K562 (cell line): ENCODE data around the gene CFAP300. TPM values are rescaled to one million over a fixed set of nuclear protein-coding genes. Genes with fewer than 3 reads are reported as not detected.

Source experiments
- ATAC-seq: fragments of 200-7000 bp; cut with Tn5 transposase; 3 replicates; pipeline ENCODE4 v1.9.1; 2020; ENCODE audit warnings: moderate library complexity
- BruUV-seq: library from RNA; stranded (reverse); fragments of 400-500 nt; replicated peaks from 2 replicates; lab custom pipeline; 2021; lab: Mats Ljungman, UMichigan
- CTCF ChIA-PET: fragments of 300-600 bp; formaldehyde crosslinking; extraction: SDS; loops from one replicate; lab custom pipeline; 2021; ENCODE audit warnings: low intra/inter-chr PET ratio; lab: Yijun Ruan, JAX
- POLR2A ChIA-PET: fragments of 300-600, 350-650 bp; sonication (Branson Sonifier 250); formaldehyde crosslinking; extraction: SDS; loops from one replicate; lab custom pipeline; 2021; ENCODE audit warnings: antibody characterized with exemption, inconsistent platforms; lab: Yijun Ruan, JAX
- DNase-seq, 4 experiments: peaks; one replicate each; pipeline versions ENCODE4 v3.0.0 to v3.0.0-alpha.2; 2011 to 2018; ENCODE audit warnings: low spot score in 3 of 4, mixed read lengths in 3 of 4; ENCODE audit errors: extremely low read depth in 1 of 4
- FAIRE-seq: peaks from 2 replicates; lab custom pipeline; 2011; peaks lifted over from hg19 to GRCh38; lab: Jason Lieb, UNC
- H2AFZ ChIP-seq: 2 replicates; pipeline ENCODE4 v1.6.0; 2011; ENCODE audit warnings: low read depth, low read length, control low read depth, inconsistent platforms
- H3K27ac ChIP-seq: fragments of 200-600 bp; 3 replicates; pipeline ENCODE4 v1.8.0; 2011; ENCODE audit warnings: low read depth, mild to moderate bottlenecking, control low read depth, inconsistent platforms, low read length, moderate library complexity, mixed read lengths; ENCODE audit errors: extremely low read depth
- H3K27me3 ChIP-seq, 2 experiments: fragments of 300-600 bp in 1 of 2; 2 replicates in 1 of 2; 3 replicates in 1 of 2; pipeline versions ENCODE4 v1.6.0 to v1.8.0; 2011; ENCODE audit warnings: inconsistent platforms in 2 of 2, low read length in 2 of 2, mild to moderate bottlenecking in 1 of 2, mixed read lengths in 1 of 2, moderate library complexity in 1 of 2; ENCODE audit not compliant: control insufficient read depth in 2 of 2, insufficient read depth in 2 of 2
- H3K36me3 ChIP-seq: fragments of 300-600 bp; 3 replicates; pipeline ENCODE4 v1.8.0; 2011; ENCODE audit warnings: mild to moderate bottlenecking, low read length, inconsistent platforms; ENCODE audit not compliant: control insufficient read depth, insufficient read depth
- H3K4me1 ChIP-seq, 2 experiments: fragments of 200-600 bp in 1 of 2; replicated peaks in 1 of 2; 2 replicates in 1 of 2; 3 replicates in 1 of 2; pipeline versions ENCODE4 v1.5.1 to v1.8.0; 2011; ENCODE audit warnings: inconsistent platforms in 2 of 2, low read length in 2 of 2, mild to moderate bottlenecking in 1 of 2, mixed read lengths in 1 of 2, moderate library complexity in 1 of 2; ENCODE audit not compliant: control insufficient read depth in 2 of 2, insufficient read depth in 2 of 2
- H3K4me2 ChIP-seq: 2 replicates; pipeline ENCODE4 v1.6.1; 2011; ENCODE audit warnings: low read length, control low read depth, inconsistent platforms, mixed read lengths; ENCODE audit not compliant: insufficient read depth
- H3K4me3 ChIP-seq: fragments of 200-600 bp; sonication (generic), shearing (Covaris generic); 2 replicates; pipeline ENCODE4 v1.5.1; 2016; ENCODE audit warnings: control low read depth, inconsistent platforms
- H3K79me2 ChIP-seq: fragments of 200-600 bp; 3 replicates; pipeline ENCODE4 v1.8.0; 2011; ENCODE audit warnings: low read length, inconsistent platforms; ENCODE audit not compliant: control insufficient read depth, insufficient read depth
- H3K9ac ChIP-seq, 2 experiments: 2 replicates each; pipeline versions ENCODE4 v1.6.0 to v1.6.1; 2011; ENCODE audit warnings: low read depth in 2 of 2, low read length in 2 of 2, control low read depth in 1 of 2, inconsistent platforms in 1 of 2, mild to moderate bottlenecking in 1 of 2, mixed read lengths in 1 of 2; ENCODE audit not compliant: insufficient read depth in 1 of 2
- H3K9me1 ChIP-seq: one replicate; pipeline ENCODE4 v1.6.0; 2011; ENCODE audit warnings: inconsistent platforms, mild to moderate bottlenecking, low read length, moderate library complexity; ENCODE audit not compliant: control insufficient read depth, insufficient read depth
- H3K9me3 ChIP-seq: replicated peaks from 2 replicates; pipeline ENCODE4 v1.5.1; 2011; ENCODE audit warnings: low read depth, low read length, inconsistent platforms; ENCODE audit not compliant: control insufficient read depth, insufficient read depth
- H4K20me1 ChIP-seq: replicated peaks from 2 replicates; pipeline ENCODE4 v1.6.1; 2011; ENCODE audit warnings: low read length, inconsistent platforms, mixed read lengths; ENCODE audit not compliant: control insufficient read depth, insufficient read depth
- IFI16 ChIP-seq: fragments of 250-450 bp; sonication (Bioruptor Pico); IDR thresholded peaks from 2 replicates; pipeline ENCODE4 v2.1.2; 2022; ENCODE audit warnings: mild to moderate bottlenecking, inconsistent platforms
- KDM2B ChIP-seq: fragments of 250-450 bp; sonication (Bioruptor Pico); IDR thresholded peaks from 2 replicates; pipeline ENCODE4 v1.8.0; 2021; ENCODE audit warnings: mild to moderate bottlenecking, moderate library complexity
- NBN ChIP-seq: fragments of 450-650 bp; IDR thresholded peaks from 2 replicates; pipeline ENCODE4 v1.6.1; 2016; ENCODE audit warnings: low read depth, mild to moderate bottlenecking
- RBM39 ChIP-seq: fragments of 200-400 bp; formaldehyde crosslinking; optimal IDR thresholded peaks from 2 replicates; pipeline ENCODE3; 2018; ENCODE audit warnings: low read depth, low read length
- TGIF2 ChIP-seq: sonication (generic); formaldehyde crosslinking; IDR thresholded peaks from 2 replicates; pipeline ENCODE4 v1.8.1; 2022; ENCODE audit warnings: mild to moderate bottlenecking, missing genetic modification reagents, moderate library complexity
- WGBS: fragments of 100-300 bp; shearing (Covaris generic); methylation state at CpG from one replicate; pipeline ENCODE4 v1.1.6; 2016; ENCODE audit warnings: low coverage, mixed read lengths; ENCODE audit not compliant: insufficient coverage; ENCODE audit errors: missing lambda C conversion rate; 5-methylcytosine and 5-hydroxymethylcytosine counted together
- in situ Hi-C: fragments of 300-500 bp; cut with MboI; formaldehyde crosslinking; loops from 4 replicates; pipeline ENCODE4 v1.15.0; 2018; ENCODE audit warnings: inconsistent platforms, mixed read lengths
- intact Hi-C: fragments of 100-400 bp; cut with micrococcal nuclease; formaldehyde crosslinking; loops from 2 replicates; pipeline ENCODE4 v1.14.2; 2022
- polyA plus RNA-seq, 8 experiments: library from polyadenylated mRNA; depleted of rRNA in 4 of 8; stranded (reverse) in 5 of 8; unstranded in 3 of 8; fragments of >200 nt; fragmentation: Nextera tagmentation in 2 of 8; fragmentation: Illumina TruSeq in 1 of 8; extraction: Ambion mirVana in 2 of 8; extraction: Trizol in 1 of 8; gene quantifications; 2 replicates each; pipeline versions ENCODE4 v1.2.1 to v1.2.3, GENCODE V29; 2011 to 2014; ENCODE audit warnings: inconsistent platforms in 1 of 8, missing spikeins in 1 of 8
- total RNA-seq, 7 experiments: library from RNA; depleted of rRNA in 6 of 7; stranded (reverse); fragments of >200 nt in 6 of 7; fragmentation: Illumina TruSeq in 2 of 7; extraction: Trizol in 2 of 7; gene quantifications; 2 replicates each; pipeline versions ENCODE4 v1.2.1 to v1.2.3, GENCODE V29; 2011 to 2021; ENCODE audit warnings: low replicate concordance in 1 of 7
- TF ChIP-seq, protein P1 (sequence below): fragments of 450-650 bp; IDR thresholded peaks from 2 replicates; pipeline ENCODE4 v1.6.1; 2017; ENCODE audit warnings: antibody characterized with exemption
- TF ChIP-seq, protein P2 (sequence below): fragments of 250-450 bp; sonication (Bioruptor Pico); IDR thresholded peaks from 2 replicates; pipeline ENCODE4 v1.5.1; 2021; ENCODE audit warnings: mild to moderate bottlenecking

CFAP300 gene
- total and polyA plus RNA-seq, 9 of the 15 experiments (the other 6 are each of a cell fraction or from before 2014, with no cell fraction given) = not detected

DNA sequence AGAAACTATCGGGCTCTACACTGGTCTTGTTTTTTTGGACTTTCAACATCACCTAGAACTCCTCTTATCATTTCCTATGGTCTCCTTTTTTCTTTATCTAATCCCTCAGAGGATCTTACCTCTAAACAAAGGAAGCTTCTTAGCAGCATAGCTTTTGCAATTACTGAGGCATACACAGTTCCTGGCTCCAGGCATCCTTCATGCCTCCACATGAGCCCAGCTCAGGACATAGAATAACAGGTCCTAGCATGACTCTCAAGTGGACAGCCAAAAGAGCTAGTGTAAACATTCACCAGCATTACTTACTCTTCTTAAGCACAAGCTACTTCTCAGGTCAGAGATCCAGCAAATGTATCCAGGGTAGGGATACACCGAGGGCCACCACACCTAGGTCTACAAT, 17.1 kb downstream of the CFAP300 start:
- ChIA-PET CTCF (no interaction called here), POLR2A (interaction anchor here (0.5 kb wide), 1 partner anchor 20 kb away, joined by 3 read pairs; no protein-coding TSS in a partner anchor)
- Histone ChIP-seq H3K9me3 (no peaks in the 10 kb centered on the region), H3K27ac (no peak overlapping the region), H3K36me3 (no peaks in the 10 kb centered on the region), H3K9me1 (no peaks in the 10 kb centered on the region), H3K4me2 (no peak overlapping the region), H3K79me2 (no peaks in the 10 kb centered on the region), H3K9ac (no peak overlapping the region), H4K20me1 (no peaks in the 10 kb centered on the region), H3K27me3 (no peaks in the 10 kb centered on the region), H3K4me1 (no peaks in the 10 kb centered on the region), H3K4me3 (no peak overlapping the region), H2AFZ (no peak overlapping the region)
- no TSS peak for BruUV-seq
- no peak for FAIRE-seq
- WGBS = 0% methylated on average over 2 of the region's 2 CpGs
- in situ Hi-C loops = no loop called here
- intact Hi-C loops = no loop called here
- TF ChIP-seq, protein P1, sequence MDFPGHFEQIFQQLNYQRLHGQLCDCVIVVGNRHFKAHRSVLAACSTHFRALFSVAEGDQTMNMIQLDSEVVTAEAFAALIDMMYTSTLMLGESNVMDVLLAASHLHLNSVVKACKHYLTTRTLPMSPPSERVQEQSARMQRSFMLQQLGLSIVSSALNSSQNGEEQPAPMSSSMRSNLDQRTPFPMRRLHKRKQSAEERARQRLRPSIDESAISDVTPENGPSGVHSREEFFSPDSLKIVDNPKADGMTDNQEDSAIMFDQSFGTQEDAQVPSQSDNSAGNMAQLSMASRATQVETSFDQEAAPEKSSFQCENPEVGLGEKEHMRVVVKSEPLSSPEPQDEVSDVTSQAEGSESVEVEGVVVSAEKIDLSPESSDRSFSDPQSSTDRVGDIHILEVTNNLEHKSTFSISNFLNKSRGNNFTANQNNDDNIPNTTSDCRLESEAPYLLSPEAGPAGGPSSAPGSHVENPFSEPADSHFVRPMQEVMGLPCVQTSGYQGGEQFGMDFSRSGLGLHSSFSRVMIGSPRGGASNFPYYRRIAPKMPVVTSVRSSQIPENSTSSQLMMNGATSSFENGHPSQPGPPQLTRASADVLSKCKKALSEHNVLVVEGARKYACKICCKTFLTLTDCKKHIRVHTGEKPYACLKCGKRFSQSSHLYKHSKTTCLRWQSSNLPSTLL = no peak
- TF ChIP-seq RBM39 = no peak
- TF ChIP-seq KDM2B (CRISPR knock-in tag) = no peak
- no peak for TF ChIP-seq TGIF2
- TF ChIP-seq NBN = no peak
- TF ChIP-seq, protein P2, sequence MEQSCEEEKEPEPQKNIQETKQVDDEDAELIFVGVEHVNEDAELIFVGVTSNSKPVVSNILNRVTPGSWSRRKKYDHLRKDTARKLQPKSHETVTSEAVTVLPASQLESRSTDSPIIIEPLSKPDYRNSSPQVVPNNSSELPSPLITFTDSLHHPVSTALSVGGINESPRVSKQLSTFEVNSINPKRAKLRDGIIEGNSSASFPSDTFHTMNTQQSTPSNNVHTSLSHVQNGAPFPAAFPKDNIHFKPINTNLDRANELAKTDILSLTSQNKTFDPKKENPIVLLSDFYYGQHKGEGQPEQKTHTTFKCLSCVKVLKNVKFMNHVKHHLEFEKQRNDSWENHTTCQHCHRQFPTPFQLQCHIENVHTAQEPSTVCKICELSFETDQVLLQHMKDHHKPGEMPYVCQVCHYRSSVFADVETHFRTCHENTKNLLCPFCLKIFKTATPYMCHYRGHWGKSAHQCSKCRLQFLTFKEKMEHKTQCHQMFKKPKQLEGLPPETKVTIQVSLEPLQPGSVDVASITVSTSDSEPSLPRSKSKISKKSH = no peak
- no peak for TF ChIP-seq IFI16 (CRISPR knock-in tag)
- DNase-seq = no peak
- no peak for ATAC-seq
